Right lobe of liver (tissue), 6 donors: ENCODE data around the gene WHRN. TPM values are rescaled to one million over a fixed set of nuclear protein-coding genes. Genes with fewer than 3 reads are reported as not detected.

Experiments used
- ATAC-seq, 4 donors: fragments of 200-7000 bp; cut with Tn5 transposase; one replicate each; pipeline ENCODE4 v1.9.1; 2020; ENCODE audit warnings: mild to moderate bottlenecking in 4 of 4, moderate library complexity in 4 of 4
- DNase-seq, 3 donors: peaks; one replicate each; pipeline ENCODE4 v3.0.0-alpha.2; 2020
- H3K27ac ChIP-seq, 3 donors: fragments of 200-600 bp; one replicate each; pipeline ENCODE4 v1.8.0; 2022
- H3K27me3 ChIP-seq, 2 donors: fragments of 200-600 bp; one replicate each; pipeline ENCODE4 v1.8.0; 2022
- H3K36me3 ChIP-seq, 4 donors: fragments of 200-600 bp; sonication (generic) in 1 of 4; one replicate each; pipeline versions ENCODE4 v1.5.1 to v1.8.0; 2017 to 2022; ENCODE audit warnings: control low read depth in 1 of 4
- H3K4me1 ChIP-seq, 4 donors: fragments of 200-600 bp; sonication (generic) in 1 of 4; one replicate each; pipeline versions ENCODE4 v1.5.1 to v1.8.0; 2017 to 2022; ENCODE audit warnings: control low read depth in 1 of 4
- H3K4me3 ChIP-seq, 3 donors: fragments of 200-600 bp; one replicate each; pipeline ENCODE4 v1.8.0; 2022
- H3K9me3 ChIP-seq, 4 donors: fragments of 200-600 bp; sonication (generic) in 1 of 4; one replicate each; pipeline versions ENCODE4 v1.5.1 to v1.8.0; 2017 to 2022; ENCODE audit warnings: control low read depth in 1 of 4
- POLR2A ChIP-seq: fragments of 450-650 bp; IDR thresholded peaks from one replicate; pipeline ENCODE4 v1.6.1; 2017; ENCODE audit warnings: antibody characterized with exemption, mild to moderate bottlenecking
- WGBS: methylation state at CpG from one replicate; pipeline ENCODE4 v1.1.6; 2018; ENCODE audit warnings: low coverage, low lambda C conversion rate; ENCODE audit not compliant: insufficient coverage; ENCODE audit errors: missing lambda C conversion rate; 5-methylcytosine and 5-hydroxymethylcytosine counted together
- intact Hi-C, 2 donors: fragments of 100-400 bp; cut with DNase I; formaldehyde crosslinking; loops; one replicate each; pipeline versions ENCODE4 v1.11.2 to v1.14.1; 2022
- total RNA-seq, 6 experiments: library from RNA; depleted of rRNA in 2 of 6; stranded (reverse); fragments of >200 nt in 2 of 6; fragmentation: NEBNext Ultra II Directional in 3 of 6; extraction: Animal tissue kit (Norgen Biotek cat#: 25700) in 3 of 6; gene quantifications; one replicate each; pipeline versions ENCODE4 v1.1.0 to v1.2.4, GENCODE V29; 2016 to 2023
- TF ChIP-seq, protein P1 (sequence below), 4 donors: fragments of 200-600 bp in 3 of 4; fragments of 450-650 bp in 1 of 4; IDR thresholded peaks; one replicate each; pipeline versions ENCODE4 v1.5.1 to v1.8.0; 2016 to 2022; ENCODE audit warnings: antibody characterized with exemption in 4 of 4, mild to moderate bottlenecking in 2 of 4
- donor health status: DM: no; HTN: yes; CAD: no.
- donor health status: DM: no; HTN: no; CAD: no.
- donor health status: DM: no; HTN: no; CAD: no.
- donor health status: DM: no; HTN: yes; CAD: no.
- donor health status: DM: no; HTN: yes; CAD: no.

Gene WHRN
- total RNA-seq, 6 experiments from 2014 or later: 2.1 to 3.7 (median 2.7) TPM

- no peak for DNase-seq
- Histone ChIP-seq H3K27me3 (no peaks in the 10 kb centered on the region), H3K36me3 (no peaks in the 10 kb centered on the region), H3K9me3 (no peaks in the 10 kb centered on the region), H3K4me1 (peaks cover 0 to 9% (median 0%) of the 10 kb centered on the region in 4 donors), H3K4me3 (no peak overlapping the region), H3K27ac (no peak overlapping the region)
- intact Hi-C loops: loop anchor here in 1 of 2 donors (10.0 kb wide), 1 partner anchor 165 kb away; the partner anchor contains the start of gene TEX53
- WGBS: 80% methylated on average over 12 of the region's 12 CpGs
- TF ChIP-seq, protein P1, sequence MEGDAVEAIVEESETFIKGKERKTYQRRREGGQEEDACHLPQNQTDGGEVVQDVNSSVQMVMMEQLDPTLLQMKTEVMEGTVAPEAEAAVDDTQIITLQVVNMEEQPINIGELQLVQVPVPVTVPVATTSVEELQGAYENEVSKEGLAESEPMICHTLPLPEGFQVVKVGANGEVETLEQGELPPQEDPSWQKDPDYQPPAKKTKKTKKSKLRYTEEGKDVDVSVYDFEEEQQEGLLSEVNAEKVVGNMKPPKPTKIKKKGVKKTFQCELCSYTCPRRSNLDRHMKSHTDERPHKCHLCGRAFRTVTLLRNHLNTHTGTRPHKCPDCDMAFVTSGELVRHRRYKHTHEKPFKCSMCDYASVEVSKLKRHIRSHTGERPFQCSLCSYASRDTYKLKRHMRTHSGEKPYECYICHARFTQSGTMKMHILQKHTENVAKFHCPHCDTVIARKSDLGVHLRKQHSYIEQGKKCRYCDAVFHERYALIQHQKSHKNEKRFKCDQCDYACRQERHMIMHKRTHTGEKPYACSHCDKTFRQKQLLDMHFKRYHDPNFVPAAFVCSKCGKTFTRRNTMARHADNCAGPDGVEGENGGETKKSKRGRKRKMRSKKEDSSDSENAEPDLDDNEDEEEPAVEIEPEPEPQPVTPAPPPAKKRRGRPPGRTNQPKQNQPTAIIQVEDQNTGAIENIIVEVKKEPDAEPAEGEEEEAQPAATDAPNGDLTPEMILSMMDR (IDR thresholded peaks at IDR 0.05): no peak
- no peak for TF ChIP-seq POLR2A
- no peak for ATAC-seq
Observed at GRCh38 chr9:114489928-114490327, 15.3 kb downstream of the WHRN start.

GRCh38 chr9:114488398-114489129 is 16.7 kb downstream of the WHRN start:
- H3K27ac ChIP-seq: no peak overlapping the region
- 61% methylated on average over 7 of the region's 7 CpGs for WGBS
- DNase-seq (no peak), ATAC-seq (no peak)
- TF ChIP-seq POLR2A: no peak
- TF ChIP-seq, protein P1 (IDR thresholded peaks at IDR 0.05): no peak
- H3K36me3 ChIP-seq: no peaks in the 10 kb centered on the region
- peaks cover 0 to 5% (median 0%) of the 10 kb centered on the region in 4 donors for H3K4me1 ChIP-seq
- no peaks in the 10 kb centered on the region for H3K9me3 ChIP-seq
- intact Hi-C loops: loop anchor here in 1 of 2 donors (10.0 kb wide), 1 partner anchor 166 kb away; the partner anchor contains the start of gene TEX53
- H3K4me3 ChIP-seq: no peak overlapping the region
- H3K27me3 ChIP-seq: no peaks in the 10 kb centered on the region

DNA sequence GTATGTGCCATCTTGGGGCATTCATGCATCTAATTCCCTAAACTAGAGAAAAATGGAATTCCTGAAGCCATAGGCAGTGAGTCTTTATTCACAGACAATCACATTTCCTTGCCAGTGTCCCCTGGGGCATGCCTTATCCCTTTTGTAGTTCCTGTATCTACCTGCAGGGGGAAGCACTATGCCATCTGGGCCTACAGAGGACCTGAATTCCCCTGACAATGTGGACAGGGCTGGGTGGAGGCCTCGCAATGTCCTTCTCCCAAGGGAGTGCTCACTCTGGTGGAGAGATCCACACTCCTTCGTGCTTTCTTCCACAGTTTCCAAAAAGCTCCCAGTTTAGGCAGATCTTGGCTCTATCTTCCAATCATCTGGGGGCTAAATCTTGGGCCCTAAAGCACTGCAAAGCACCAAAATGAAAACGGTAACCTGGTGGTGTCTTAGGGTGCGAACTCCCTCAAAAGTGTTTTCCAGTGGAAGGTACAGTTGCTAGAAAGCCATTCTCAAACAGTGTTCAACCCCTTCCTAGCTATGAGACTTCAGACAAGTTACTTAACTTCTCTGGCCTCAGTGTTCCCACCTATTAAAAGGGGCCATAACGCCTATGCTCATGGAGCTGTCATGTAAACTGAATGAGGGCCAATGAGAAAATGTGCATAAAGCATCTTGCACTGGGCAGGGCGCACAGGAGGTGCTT is 17.5 kb downstream of the WHRN start:
- H3K4me3 ChIP-seq: no peak overlapping the region
- peak in 2 of 3 donors; percentile 45 to 69 for DNase-seq
- no peak for TF ChIP-seq POLR2A
- TF ChIP-seq, protein P1 (IDR thresholded peaks at IDR 0.05): peak; percentile 81 to 91 (median 90)
- H3K4me1 ChIP-seq: no peaks in the 10 kb centered on the region
- no peaks in the 10 kb centered on the region for H3K9me3 ChIP-seq
- no peaks in the 10 kb centered on the region for H3K36me3 ChIP-seq
- intact Hi-C loops: loop anchor here in 1 of 2 donors (10.0 kb wide), 1 partner anchor 167 kb away; the partner anchor contains the start of gene TEX53
- WGBS: 48% methylated on average over 3 of the region's 6 CpGs
- no peak overlapping the region for H3K27ac ChIP-seq
- no peaks in the 10 kb centered on the region for H3K27me3 ChIP-seq
- ATAC-seq: peak; percentile 98 to 100 (median 99)

- WGBS: 48% methylated on average over 7 of the region's 7 CpGs
Observed at GRCh38 chr9:114486205-114486963, 18.9 kb downstream of the WHRN start.

More at GRCh38 chr9:114486205-114486963, 18.9 kb downstream of the WHRN start:
- TF ChIP-seq POLR2A: no peak
- TF ChIP-seq, protein P1 (IDR thresholded peaks at IDR 0.05): no peak
- no peak overlapping the region for H3K27ac ChIP-seq
- no peak overlapping the region for H3K4me3 ChIP-seq
- intact Hi-C loops: loop anchor here in 1 of 2 donors (10.0 kb wide), 1 partner anchor 168 kb away; the partner anchor contains the start of gene TEX53
- no peaks in the 10 kb centered on the region for H3K27me3 ChIP-seq
- H3K9me3 ChIP-seq: no peaks in the 10 kb centered on the region
- DNase-seq (no peak), ATAC-seq (no peak)
- no peaks in the 10 kb centered on the region for H3K36me3 ChIP-seq
- H3K4me1 ChIP-seq: no peaks in the 10 kb centered on the region
